Measurements from ENCODE around the gene KCNJ16.

The KCNJ16 gene

GRCh38 chr17:70096861-70097260 is 21.8 kb downstream of the KCNJ16 start:
- Histone ChIP-seq H3K36me3 (no peaks in the 10 kb centered on the region), H3K4me3 (ENCODE audit: low read depth, low read length) (no peak overlapping the region), H3K4me1 (no peaks in the 10 kb centered on the region), H3K9me3 (no peaks in the 10 kb centered on the region), H3K27me3 (peaks cover 19% of the 10 kb centered on the region)
- DNase-seq = no peak
- no peak for TF ChIP-seq CTCF (IDR thresholded peaks at IDR 0.05; ENCODE audit: low read depth, low read length)

DNA sequence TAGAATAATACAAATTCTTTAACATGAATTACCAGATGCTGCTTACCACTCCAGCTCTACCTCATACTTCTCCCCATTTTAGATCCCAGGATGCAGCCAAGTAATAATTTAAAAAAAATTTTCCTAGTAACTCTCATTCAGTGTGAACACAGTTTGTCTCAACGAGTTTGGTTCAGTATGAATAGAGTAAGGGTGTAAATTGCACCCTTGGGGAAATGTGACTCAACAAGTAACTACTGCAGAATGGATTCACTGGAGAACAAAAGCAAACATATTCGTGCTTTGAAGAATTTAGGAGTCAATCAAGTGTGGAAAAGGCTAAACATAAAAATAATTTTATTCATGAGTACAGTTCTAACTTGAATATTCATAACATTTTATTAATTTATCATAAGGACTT is 23.0 kb downstream of the KCNJ16 start:
- Histone ChIP-seq H3K36me3 (no peaks in the 10 kb centered on the region), H3K27me3 (peaks cover 19% of the 10 kb centered on the region), H3K9me3 (no peaks in the 10 kb centered on the region), H3K4me1 (no peaks in the 10 kb centered on the region), H3K4me3 (ENCODE audit: low read depth, low read length) (no peak overlapping the region)
- TF ChIP-seq CTCF (IDR thresholded peaks at IDR 0.05; ENCODE audit: low read depth, low read length) = no peak
- DNase-seq = no peak

GRCh38 chr17:70099294-70099693 is 24.3 kb downstream of the KCNJ16 start:
- no peak for DNase-seq
- H3K4me3 ChIP-seq (ENCODE audit: low read depth, low read length) = no peak overlapping the region

DNA sequence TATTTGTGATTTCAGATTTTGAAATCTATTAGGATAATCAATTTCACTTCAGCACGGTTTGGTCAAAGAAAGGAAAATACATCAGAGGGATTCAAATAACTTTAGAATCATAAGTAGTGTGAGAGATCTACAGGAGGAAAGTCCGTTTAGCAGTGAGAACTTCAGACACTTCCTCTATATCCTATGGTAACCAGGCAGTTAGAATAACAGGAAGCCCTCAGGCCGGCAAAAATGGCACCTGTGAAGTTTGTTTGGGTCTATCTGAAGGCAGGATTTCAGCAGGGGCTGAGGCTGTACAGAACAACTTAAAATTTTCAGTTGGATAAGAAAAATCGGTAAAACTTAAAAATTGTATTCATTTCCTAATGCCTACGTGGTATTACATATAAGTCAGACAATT is 24.9 kb downstream of the KCNJ16 start:
- no peak for DNase-seq
- Histone ChIP-seq H3K36me3 (no peaks in the 10 kb centered on the region), H3K9me3 (no peaks in the 10 kb centered on the region), H3K4me1 (no peaks in the 10 kb centered on the region), H3K4me3 (ENCODE audit: low read depth, low read length) (no peak overlapping the region), H3K27me3 (peaks cover 19% of the 10 kb centered on the region)
- no peak for TF ChIP-seq CTCF (IDR thresholded peaks at IDR 0.05; ENCODE audit: low read depth, low read length)

More at GRCh38 chr17:70099294-70099693, 24.3 kb downstream of the KCNJ16 start:
- no peaks in the 10 kb centered on the region for H3K9me3 ChIP-seq
- H3K27me3 ChIP-seq = peaks cover 19% of the 10 kb centered on the region
- no peak for TF ChIP-seq CTCF (IDR thresholded peaks at IDR 0.05; ENCODE audit: low read depth, low read length)
- no peaks in the 10 kb centered on the region for H3K36me3 ChIP-seq
- no peaks in the 10 kb centered on the region for H3K4me1 ChIP-seq

DNA sequence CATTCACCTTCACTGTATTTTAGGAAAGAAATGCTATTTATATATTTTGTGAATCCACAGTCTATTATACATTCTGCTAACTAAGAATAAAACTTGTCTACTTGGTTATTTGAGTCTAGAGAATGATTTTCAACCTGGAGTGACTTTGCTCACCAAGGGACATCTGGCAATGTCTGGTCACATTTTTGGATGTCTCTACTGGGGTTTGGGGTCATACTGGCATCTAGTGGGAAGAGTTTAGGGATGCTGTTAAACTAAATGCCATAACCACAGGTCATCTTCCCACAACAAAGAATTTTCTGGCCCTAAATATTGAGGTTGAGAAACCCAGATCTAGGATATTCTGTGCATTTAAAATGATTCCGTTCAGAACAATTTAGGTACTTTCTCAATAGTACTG is 26.0 kb downstream of the KCNJ16 start:
- Histone ChIP-seq H3K4me3 (ENCODE audit: low read depth, low read length) (no peak overlapping the region), H3K9me3 (no peaks in the 10 kb centered on the region), H3K36me3 (no peaks in the 10 kb centered on the region), H3K27me3 (peaks cover 19% of the 10 kb centered on the region), H3K4me1 (no peaks in the 10 kb centered on the region)
- no peak for DNase-seq
- TF ChIP-seq CTCF (IDR thresholded peaks at IDR 0.05; ENCODE audit: low read depth, low read length) = no peak

GRCh38 chr17:70102531-70102930 is 27.5 kb downstream of the KCNJ16 start:
- Histone ChIP-seq H3K36me3 (no peaks in the 10 kb centered on the region), H3K9me3 (no peaks in the 10 kb centered on the region), H3K4me1 (no peaks in the 10 kb centered on the region), H3K27me3 (peaks cover 19% of the 10 kb centered on the region), H3K4me3 (ENCODE audit: low read depth, low read length) (no peak overlapping the region)
- TF ChIP-seq CTCF (IDR thresholded peaks at IDR 0.05; ENCODE audit: low read depth, low read length) = no peak
- DNase-seq = no peak

Measured in BE2C (cell line).